ENCODE data around the gene SKAP1.
A peak's percentile ranks its signal among the peaks of the same experiment; 100 is the strongest.

Gene SKAP1

DNA sequence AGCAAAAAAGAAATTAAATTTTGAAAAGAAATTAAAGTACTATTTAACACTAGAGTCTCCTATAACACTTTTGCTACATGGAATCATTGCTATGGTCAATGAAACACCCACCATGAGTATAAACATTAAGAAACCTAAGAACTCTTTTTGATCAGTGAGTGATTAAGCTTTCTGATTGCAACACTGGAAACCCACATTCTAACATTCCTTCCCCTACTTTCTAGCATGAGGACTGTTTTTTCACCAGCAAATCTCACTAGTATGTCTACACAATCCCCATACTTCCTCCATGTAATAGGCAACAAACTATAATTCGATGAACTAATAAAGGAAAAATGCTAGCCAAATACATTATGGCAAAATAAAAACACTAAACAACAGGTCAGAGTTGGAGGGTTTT lies 54.7 kb downstream of the SKAP1 start:
- no peaks in the 10 kb centered on the region for H3F3A ChIP-seq (ENCODE audit: insufficient read depth, low read length)
- no peak overlapping the region for H2AFZ ChIP-seq (ENCODE audit: low read length)
- no peak overlapping the region for H3K4me3 ChIP-seq (ENCODE audit: low read length)
- H4K20me1 ChIP-seq (ENCODE audit: insufficient read depth, low read length), result no peaks in the 10 kb centered on the region
- TF ChIP-seq EZH2phosphoT487 (IDR thresholded peaks at IDR 0.05; ENCODE audit: low read length) (no peak), EZH2 (optimal IDR thresholded peaks at IDR 0.05; ENCODE audit: low read depth, low read length) (no peak)
- TF ChIP-seq, protein P1, sequence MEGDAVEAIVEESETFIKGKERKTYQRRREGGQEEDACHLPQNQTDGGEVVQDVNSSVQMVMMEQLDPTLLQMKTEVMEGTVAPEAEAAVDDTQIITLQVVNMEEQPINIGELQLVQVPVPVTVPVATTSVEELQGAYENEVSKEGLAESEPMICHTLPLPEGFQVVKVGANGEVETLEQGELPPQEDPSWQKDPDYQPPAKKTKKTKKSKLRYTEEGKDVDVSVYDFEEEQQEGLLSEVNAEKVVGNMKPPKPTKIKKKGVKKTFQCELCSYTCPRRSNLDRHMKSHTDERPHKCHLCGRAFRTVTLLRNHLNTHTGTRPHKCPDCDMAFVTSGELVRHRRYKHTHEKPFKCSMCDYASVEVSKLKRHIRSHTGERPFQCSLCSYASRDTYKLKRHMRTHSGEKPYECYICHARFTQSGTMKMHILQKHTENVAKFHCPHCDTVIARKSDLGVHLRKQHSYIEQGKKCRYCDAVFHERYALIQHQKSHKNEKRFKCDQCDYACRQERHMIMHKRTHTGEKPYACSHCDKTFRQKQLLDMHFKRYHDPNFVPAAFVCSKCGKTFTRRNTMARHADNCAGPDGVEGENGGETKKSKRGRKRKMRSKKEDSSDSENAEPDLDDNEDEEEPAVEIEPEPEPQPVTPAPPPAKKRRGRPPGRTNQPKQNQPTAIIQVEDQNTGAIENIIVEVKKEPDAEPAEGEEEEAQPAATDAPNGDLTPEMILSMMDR (IDR thresholded peaks at IDR 0.05; ENCODE audit: low read length), result no peak
- H3K79me2 ChIP-seq (ENCODE audit: low read length), result no peaks in the 10 kb centered on the region
- no peak overlapping the region for H3K27ac ChIP-seq (ENCODE audit: low read length)
- H3K9ac ChIP-seq (ENCODE audit: low read length), result no peak overlapping the region
- no peaks in the 10 kb centered on the region for H3K9me2 ChIP-seq (replicated peaks; ENCODE audit: insufficient read depth, low read length)
- no peak for DNase-seq
- no peak overlapping the region for H3K4me2 ChIP-seq (ENCODE audit: low read depth, low read length)
- no peaks in the 10 kb centered on the region for H3K27me3 ChIP-seq (replicated peaks; ENCODE audit: insufficient read depth, low read length)
- no peaks in the 10 kb centered on the region for H3K9me3 ChIP-seq (replicated peaks; ENCODE audit: insufficient read depth, low read length)
- no peaks in the 10 kb centered on the region for H3K4me1 ChIP-seq (ENCODE audit: low read length)
- no peaks in the 10 kb centered on the region for H3K36me3 ChIP-seq (replicated peaks; ENCODE audit: insufficient read depth, low read length)

DNA sequence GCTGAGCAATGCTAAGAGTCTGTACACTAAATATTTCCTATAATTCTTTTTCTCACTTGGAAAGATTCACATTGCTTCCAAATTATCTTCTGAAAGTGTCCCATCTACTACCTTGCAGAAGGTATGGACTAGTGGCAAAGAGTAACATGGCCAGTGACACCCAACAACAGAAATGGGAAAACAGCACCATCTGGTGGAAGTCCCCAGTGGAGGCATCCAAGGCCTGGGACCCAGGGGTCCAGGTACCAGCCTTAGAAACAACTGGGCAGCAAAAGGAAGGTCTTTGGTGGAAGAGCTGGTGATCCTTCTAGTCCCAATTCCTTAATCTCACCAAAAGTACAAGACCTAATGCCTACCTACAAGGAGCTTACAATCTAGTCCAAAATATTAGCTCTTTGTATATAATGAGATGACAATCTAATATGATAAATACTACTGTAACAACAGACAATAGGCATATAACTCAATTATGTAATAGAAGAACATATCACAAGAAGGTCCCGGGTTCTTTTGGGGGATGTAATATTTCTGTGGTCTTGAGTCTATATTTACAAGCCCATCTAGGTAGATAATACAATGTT lies 55.3 kb downstream of the SKAP1 start:
- no peak overlapping the region for H3K4me3 ChIP-seq (ENCODE audit: low read length)
- no peak overlapping the region for H2AFZ ChIP-seq (ENCODE audit: low read length)
- no peaks in the 10 kb centered on the region for H3K9me2 ChIP-seq (replicated peaks; ENCODE audit: insufficient read depth, low read length)
- no peaks in the 10 kb centered on the region for H4K20me1 ChIP-seq (ENCODE audit: insufficient read depth, low read length)
- H3K4me1 ChIP-seq (ENCODE audit: low read length), result no peaks in the 10 kb centered on the region
- no peaks in the 10 kb centered on the region for H3K36me3 ChIP-seq (replicated peaks; ENCODE audit: insufficient read depth, low read length)
- H3F3A ChIP-seq (ENCODE audit: insufficient read depth, low read length), result no peaks in the 10 kb centered on the region
- no peaks in the 10 kb centered on the region for H3K79me2 ChIP-seq (ENCODE audit: low read length)
- no peaks in the 10 kb centered on the region for H3K27me3 ChIP-seq (replicated peaks; ENCODE audit: insufficient read depth, low read length)
- no peak overlapping the region for H3K27ac ChIP-seq (ENCODE audit: low read length)
- H3K9me3 ChIP-seq (replicated peaks; ENCODE audit: insufficient read depth, low read length), result no peaks in the 10 kb centered on the region
- DNase-seq, result peak; percentile 41
- H3K4me2 ChIP-seq (ENCODE audit: low read depth, low read length), result no peak overlapping the region
- H3K9ac ChIP-seq (ENCODE audit: low read length), result no peak overlapping the region
- TF ChIP-seq EZH2 (optimal IDR thresholded peaks at IDR 0.05; ENCODE audit: low read depth, low read length), result no peak
- TF ChIP-seq, protein P1 (IDR thresholded peaks at IDR 0.05; ENCODE audit: low read length), result peak; percentile 73

DNA sequence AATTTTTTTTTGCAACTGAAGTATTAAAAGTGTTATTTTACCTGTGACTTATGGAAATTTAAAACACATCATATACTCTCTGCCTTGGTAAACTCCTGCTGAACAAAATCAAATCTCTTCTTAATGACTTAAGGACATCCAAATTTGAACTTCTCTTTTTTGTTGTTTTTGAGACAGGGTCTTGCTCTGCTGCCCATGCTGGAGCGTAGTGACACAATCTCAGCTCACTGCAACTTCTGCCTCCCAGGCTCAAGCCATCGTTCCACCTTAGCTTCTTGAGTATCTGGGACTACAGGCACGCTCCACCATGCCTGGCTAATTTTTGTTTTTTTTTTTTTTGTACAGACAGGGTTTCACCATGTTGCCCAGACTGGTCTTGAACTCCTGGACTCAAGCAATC lies 56.1 kb downstream of the SKAP1 start:
- Histone ChIP-seq H3K36me3 (replicated peaks; ENCODE audit: insufficient read depth, low read length) (no peaks in the 10 kb centered on the region), H2AFZ (ENCODE audit: low read length) (no peak overlapping the region), H3K27ac (ENCODE audit: low read length) (no peak overlapping the region), H3K9ac (ENCODE audit: low read length) (no peak overlapping the region), H3K4me2 (ENCODE audit: low read depth, low read length) (no peak overlapping the region), H3K9me2 (replicated peaks; ENCODE audit: insufficient read depth, low read length) (no peaks in the 10 kb centered on the region), H3K9me3 (replicated peaks; ENCODE audit: insufficient read depth, low read length) (no peaks in the 10 kb centered on the region), H3K4me3 (ENCODE audit: low read length) (no peak overlapping the region), H3K4me1 (ENCODE audit: low read length) (no peaks in the 10 kb centered on the region), H3K27me3 (replicated peaks; ENCODE audit: insufficient read depth, low read length) (no peaks in the 10 kb centered on the region), H3K79me2 (ENCODE audit: low read length) (no peaks in the 10 kb centered on the region), H3F3A (ENCODE audit: insufficient read depth, low read length) (no peaks in the 10 kb centered on the region), H4K20me1 (ENCODE audit: insufficient read depth, low read length) (no peaks in the 10 kb centered on the region)
- no peak for DNase-seq
- TF ChIP-seq, protein P1 (IDR thresholded peaks at IDR 0.05; ENCODE audit: low read length), result no peak
- TF ChIP-seq EZH2phosphoT487 (IDR thresholded peaks at IDR 0.05; ENCODE audit: low read length) (no peak), EZH2 (optimal IDR thresholded peaks at IDR 0.05; ENCODE audit: low read depth, low read length) (no peak)
